AG09309 (cell line): ENCODE results near the gene DLX1.

Experiments
- DNase-seq: peaks from one replicate; pipeline ENCODE4 v3.0.0-alpha.2; 2010; ENCODE audit warnings: low read depth
- H3K4me3 ChIP-seq: 2 replicates; pipeline ENCODE4 v1.5.1; 2011; ENCODE audit warnings: mild to moderate bottlenecking, low read depth, low read length, moderate library complexity; ENCODE audit not compliant: control insufficient read depth
- TF ChIP-seq, protein P1 (sequence below): IDR thresholded peaks from 2 replicates; pipeline ENCODE4 v1.5.1; 2011; ENCODE audit warnings: mild to moderate bottlenecking, low read depth, low read length, inconsistent platforms; ENCODE audit not compliant: insufficient read depth, control insufficient read depth; ENCODE audit errors: missing control alignments

Gene DLX1

DNA sequence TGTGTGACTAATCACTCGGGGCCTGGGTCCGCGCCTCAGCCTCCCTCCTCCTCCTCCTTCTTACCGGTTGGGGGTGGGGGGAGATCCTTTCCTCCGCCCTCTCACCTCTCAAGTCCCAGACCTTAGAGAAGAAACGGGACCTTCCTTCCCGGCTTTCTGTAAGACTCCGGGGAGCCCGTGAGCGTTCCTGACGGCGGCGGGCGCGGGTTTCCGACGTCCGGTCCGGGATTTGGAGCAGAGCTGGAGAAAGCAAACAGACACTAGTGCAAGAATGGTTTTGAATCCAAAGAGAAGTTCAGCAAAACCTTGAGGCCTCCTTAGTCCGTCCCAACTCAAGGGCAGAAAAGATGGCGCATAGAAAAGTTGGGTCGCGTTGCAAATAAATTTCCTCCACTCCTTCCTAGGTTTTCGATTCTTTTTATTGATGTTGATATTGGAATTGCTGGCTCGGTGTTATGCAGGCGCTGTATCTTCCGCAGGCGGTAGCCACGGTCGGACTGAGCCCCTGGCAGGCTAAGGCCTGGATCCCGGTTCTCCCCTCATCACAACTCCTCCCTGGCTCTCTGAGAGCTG lies 2.0 kb downstream of the DLX1 start:
- TF ChIP-seq, protein P1, sequence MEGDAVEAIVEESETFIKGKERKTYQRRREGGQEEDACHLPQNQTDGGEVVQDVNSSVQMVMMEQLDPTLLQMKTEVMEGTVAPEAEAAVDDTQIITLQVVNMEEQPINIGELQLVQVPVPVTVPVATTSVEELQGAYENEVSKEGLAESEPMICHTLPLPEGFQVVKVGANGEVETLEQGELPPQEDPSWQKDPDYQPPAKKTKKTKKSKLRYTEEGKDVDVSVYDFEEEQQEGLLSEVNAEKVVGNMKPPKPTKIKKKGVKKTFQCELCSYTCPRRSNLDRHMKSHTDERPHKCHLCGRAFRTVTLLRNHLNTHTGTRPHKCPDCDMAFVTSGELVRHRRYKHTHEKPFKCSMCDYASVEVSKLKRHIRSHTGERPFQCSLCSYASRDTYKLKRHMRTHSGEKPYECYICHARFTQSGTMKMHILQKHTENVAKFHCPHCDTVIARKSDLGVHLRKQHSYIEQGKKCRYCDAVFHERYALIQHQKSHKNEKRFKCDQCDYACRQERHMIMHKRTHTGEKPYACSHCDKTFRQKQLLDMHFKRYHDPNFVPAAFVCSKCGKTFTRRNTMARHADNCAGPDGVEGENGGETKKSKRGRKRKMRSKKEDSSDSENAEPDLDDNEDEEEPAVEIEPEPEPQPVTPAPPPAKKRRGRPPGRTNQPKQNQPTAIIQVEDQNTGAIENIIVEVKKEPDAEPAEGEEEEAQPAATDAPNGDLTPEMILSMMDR, result no peak
- H3K4me3 ChIP-seq, result peak overlapping the region; percentile 72
- no peak for DNase-seq

DNA sequence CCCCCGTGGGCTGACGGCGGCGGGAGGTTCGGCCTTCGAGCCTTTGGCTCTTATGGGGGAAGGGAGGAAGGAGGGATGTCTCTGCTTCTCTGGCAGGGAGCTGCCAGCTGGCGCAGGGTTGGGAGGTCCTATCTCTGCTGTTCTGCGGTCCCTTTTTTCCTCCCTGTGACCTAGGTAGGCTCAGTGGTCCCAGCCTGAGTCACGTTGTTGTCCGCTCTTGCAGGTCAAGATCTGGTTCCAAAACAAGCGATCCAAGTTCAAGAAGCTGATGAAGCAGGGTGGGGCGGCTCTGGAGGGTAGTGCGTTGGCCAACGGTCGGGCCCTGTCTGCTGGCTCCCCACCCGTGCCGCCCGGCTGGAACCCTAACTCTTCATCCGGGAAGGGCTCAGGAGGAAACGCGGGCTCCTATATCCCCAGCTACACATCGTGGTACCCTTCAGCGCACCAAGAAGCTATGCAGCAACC lies 2.5 kb downstream of the DLX1 start:
- DNase-seq, result no peak
- TF ChIP-seq, protein P1, result no peak
- H3K4me3 ChIP-seq, result peak overlapping the region; percentile 72

DNA sequence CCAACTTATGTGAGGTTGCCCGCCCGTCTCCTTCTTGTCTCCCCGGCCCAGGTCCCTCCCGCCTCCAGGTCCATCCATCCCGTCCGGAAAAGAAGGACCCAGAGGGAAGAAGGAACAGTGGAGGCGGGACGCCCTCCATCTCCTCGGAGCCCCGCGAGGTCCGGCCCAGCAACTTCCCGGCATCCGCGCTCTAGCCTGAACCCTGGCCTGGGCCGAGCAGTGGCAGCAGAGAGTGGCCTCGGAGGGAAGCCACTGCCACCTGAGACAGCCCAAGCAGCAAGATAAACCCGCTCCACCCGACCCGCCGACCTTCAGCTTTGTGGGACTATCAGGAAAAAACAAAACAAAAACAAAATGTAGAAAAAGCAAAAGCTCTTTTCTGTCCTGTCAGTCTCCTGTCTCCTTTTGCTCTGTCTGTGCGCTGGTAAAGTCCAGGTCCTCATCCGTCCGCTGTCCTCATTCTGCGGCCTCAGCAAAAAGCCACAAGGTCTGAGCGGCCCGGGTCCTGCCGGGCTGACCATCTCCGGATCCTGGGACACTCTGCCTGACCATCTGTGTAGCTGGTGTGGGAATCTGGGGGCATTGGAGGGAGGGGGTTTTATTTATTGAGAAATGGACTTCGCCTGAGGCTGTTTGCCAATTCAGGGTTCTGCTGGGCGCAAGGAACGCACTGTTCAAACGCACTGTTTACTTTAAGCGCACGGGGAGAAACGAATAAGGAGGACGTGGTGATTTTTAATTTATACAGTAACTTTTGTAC lies 3.1 kb downstream of the DLX1 start:
- no peak overlapping the region for H3K4me3 ChIP-seq
- no peak for DNase-seq
- TF ChIP-seq, protein P1, result no peak

DNA sequence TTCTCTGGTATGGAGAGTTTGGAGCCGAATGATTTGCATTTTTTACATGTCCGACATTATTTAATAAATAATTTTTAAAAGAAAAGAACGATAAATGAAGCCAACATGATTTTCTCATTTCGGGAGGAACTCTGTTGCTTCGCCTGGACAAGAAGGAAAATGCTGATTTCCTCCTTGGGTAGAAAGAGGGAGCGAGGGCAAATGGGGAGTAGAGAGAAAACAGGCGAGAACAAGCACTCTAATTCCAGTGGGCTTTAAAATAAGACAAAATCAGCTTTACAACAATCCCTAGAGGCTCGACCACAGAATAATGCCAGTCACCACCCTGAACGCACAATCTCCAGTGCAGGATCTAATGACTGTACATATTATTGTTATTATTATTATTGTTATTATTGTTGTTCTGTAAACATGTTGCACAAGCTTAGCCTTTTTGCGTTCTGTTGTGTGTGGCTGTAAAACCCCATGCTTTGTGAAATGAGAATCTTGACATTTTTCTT lies 3.7 kb downstream of the DLX1 start:
- H3K4me3 ChIP-seq, result no peak overlapping the region
- TF ChIP-seq, protein P1, result no peak
- no peak for DNase-seq

DNA sequence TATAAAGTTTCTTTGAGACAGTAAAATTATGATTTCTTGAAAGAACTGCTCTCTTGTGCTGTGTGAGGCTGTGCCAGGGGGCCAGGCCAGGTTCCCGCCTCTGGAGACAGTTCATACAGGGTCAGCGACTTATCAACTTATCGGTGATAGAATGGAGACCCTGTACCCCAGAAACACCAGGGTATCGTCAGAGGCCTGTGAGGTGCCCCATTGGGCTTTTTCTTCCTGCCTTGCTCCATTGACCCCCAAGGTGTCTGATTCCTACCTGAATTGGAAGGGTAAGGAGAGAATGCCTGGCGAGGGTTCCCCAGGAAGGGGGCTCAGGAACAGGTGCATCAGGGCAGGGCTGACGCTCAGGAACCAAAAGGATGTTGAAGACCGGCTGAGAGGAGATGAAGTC lies 4.3 kb downstream of the DLX1 start:
- no peak overlapping the region for H3K4me3 ChIP-seq
- TF ChIP-seq, protein P1, result no peak
- no peak for DNase-seq

DNA sequence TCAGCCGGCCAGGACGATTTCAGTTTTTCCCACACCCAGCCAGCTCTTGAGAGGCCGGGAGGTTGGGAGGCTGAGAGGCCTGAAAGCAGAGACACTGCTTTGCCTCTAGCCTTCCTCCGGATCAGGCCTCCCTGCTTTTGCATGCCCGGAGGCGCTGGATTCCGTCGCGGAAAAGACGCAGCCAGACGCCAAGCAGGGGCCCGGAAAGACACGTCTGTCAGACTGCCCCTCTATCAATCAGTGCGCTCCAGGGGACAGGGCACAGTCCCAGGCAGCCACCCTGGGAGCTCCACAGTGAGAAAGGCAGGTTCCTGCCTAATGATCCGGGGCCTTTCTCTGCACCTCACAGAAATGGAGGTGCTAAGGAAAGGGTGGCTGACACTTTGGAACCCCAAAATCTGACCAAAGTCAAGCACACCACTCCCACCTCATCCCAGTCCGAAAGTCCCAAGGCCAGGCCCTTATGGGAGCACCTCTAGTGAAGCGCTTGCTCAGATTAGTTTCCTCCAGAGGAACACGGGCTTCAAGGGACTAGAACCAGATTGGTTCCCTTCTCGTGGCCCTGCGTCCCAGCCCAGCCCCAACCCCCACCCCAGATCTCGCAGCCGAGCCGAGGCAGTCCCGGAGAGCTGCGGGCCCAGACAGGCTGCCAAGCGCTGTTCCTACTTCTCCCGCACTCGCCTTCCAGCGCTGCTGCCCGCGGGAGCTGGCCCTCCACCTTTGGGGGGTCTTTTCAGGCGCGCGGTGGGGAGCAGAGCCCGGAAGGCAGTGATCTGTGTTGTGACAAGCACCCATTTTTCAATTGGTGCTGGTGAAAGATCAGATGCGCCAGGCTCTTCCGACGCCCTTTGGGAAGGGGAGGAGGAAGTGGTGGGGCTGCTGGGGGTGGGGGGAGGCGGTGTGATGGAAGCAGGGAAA lies 5.0 kb downstream of the DLX1 start:
- no peak for DNase-seq
- TF ChIP-seq, protein P1, result no peak
- no peak overlapping the region for H3K4me3 ChIP-seq
